BE2C (cell line): Measurements from ENCODE around the gene EIF4G3.
A peak's percentile ranks its signal among the peaks of the same experiment; 100 is the strongest.
"Not testable (repeated sequence)": the region's sequence is repeated elsewhere in the genome, so short reads cannot be mapped to it uniquely, and the experiment has no call there.

ENCODE experiments used
- DNase-seq: peaks from one replicate; pipeline ENCODE4 v3.0.0-alpha.2; 2020
- H3K27me3 ChIP-seq: fragments of 250-450 bp; sonication (Bioruptor Pico); 2 replicates; pipeline ENCODE4 v1.5.1; 2020; ENCODE audit warnings: mild to moderate bottlenecking
- H3K36me3 ChIP-seq: fragments of 250-450 bp; sonication (Bioruptor Pico); 2 replicates; pipeline ENCODE4 v1.5.1; 2020; ENCODE audit warnings: mild to moderate bottlenecking
- H3K4me1 ChIP-seq: fragments of 250-450 bp; sonication (Bioruptor Pico); 2 replicates; pipeline ENCODE4 v1.5.1; 2020
- H3K4me3 ChIP-seq: 2 replicates; pipeline ENCODE4 v1.5.1; 2011; ENCODE audit warnings: low read depth, low read length
- H3K9me3 ChIP-seq: fragments of 250-450 bp; sonication (Bioruptor Pico); 2 replicates; pipeline ENCODE4 v1.5.1; 2020
- CTCF ChIP-seq: IDR thresholded peaks from 2 replicates; pipeline ENCODE4 v1.5.1; 2012; ENCODE audit warnings: mild to moderate bottlenecking, low read depth, low read length

The EIF4G3 gene

GRCh38 chr1:21027805-21028204 is 148.9 kb downstream of the EIF4G3 start:
- Histone ChIP-seq H3K27me3 (no peaks in the 10 kb centered on the region), H3K4me3 (no peak overlapping the region), H3K4me1 (peaks cover 4% of the 10 kb centered on the region; the same call in 1 of the 2 replicates), H3K9me3 (no peaks in the 10 kb centered on the region), H3K36me3 (no peaks in the 10 kb centered on the region)
- TF ChIP-seq CTCF = no peak
- DNase-seq = no peak

GRCh38 chr1:21024918-21025317 is 151.8 kb downstream of the EIF4G3 start:
- DNase-seq = no peak

GRCh38 chr1:21024136-21024896 is 152.4 kb downstream of the EIF4G3 start:
- not testable (repeated sequence) for DNase-seq, H3K4me3 ChIP-seq, H3K27me3 ChIP-seq, H3K36me3 ChIP-seq, H3K9me3 ChIP-seq
- peaks cover 12% of the 10 kb centered on the region for H3K4me1 ChIP-seq

More at GRCh38 chr1:21024918-21025317, 151.8 kb downstream of the EIF4G3 start:
- no peak for TF ChIP-seq CTCF
- no peaks in the 10 kb centered on the region for H3K9me3 ChIP-seq
- peaks cover 12% of the 10 kb centered on the region for H3K4me1 ChIP-seq
- no peak overlapping the region for H3K4me3 ChIP-seq
- H3K27me3 ChIP-seq = no peaks in the 10 kb centered on the region
- no peaks in the 10 kb centered on the region for H3K36me3 ChIP-seq

- no peaks in the 10 kb centered on the region for H3K27me3 ChIP-seq
- TF ChIP-seq CTCF = no peak
- DNase-seq = peak; percentile 52
- H3K4me1 ChIP-seq = peaks cover 12% of the 10 kb centered on the region
- no peaks in the 10 kb centered on the region for H3K36me3 ChIP-seq
- no peaks in the 10 kb centered on the region for H3K9me3 ChIP-seq
- no peak overlapping the region for H3K4me3 ChIP-seq
Observed at GRCh38 chr1:21022279-21023040, 154.2 kb downstream of the EIF4G3 start.

- H3K36me3 ChIP-seq = no peaks in the 10 kb centered on the region
- no peak for DNase-seq
- no peak for TF ChIP-seq CTCF
- no peaks in the 10 kb centered on the region for H3K27me3 ChIP-seq
- no peak overlapping the region for H3K4me3 ChIP-seq
- H3K4me1 ChIP-seq = peaks cover 12% of the 10 kb centered on the region
- no peaks in the 10 kb centered on the region for H3K9me3 ChIP-seq
Observed at GRCh38 chr1:21021311-21021710, 155.4 kb downstream of the EIF4G3 start.

GRCh38 chr1:21020151-21020550 is 156.5 kb downstream of the EIF4G3 start:
- Histone ChIP-seq H3K9me3 (no peaks in the 10 kb centered on the region), H3K4me3 (no peak overlapping the region), H3K27me3 (no peaks in the 10 kb centered on the region), H3K36me3 (no peaks in the 10 kb centered on the region), H3K4me1 (peaks cover 12% of the 10 kb centered on the region)
- no peak for DNase-seq
- no peak for TF ChIP-seq CTCF
